Activated T-helper 1 cell treated with anti-CD3 and anti-CD28 coated beads, Interleukin-2, amount 50 U/mL, for 16 hours (primary cell): ENCODE measurements around the gene IRX2.

ENCODE experiments used
- DNase-seq, 2 donors: peaks; one replicate each; pipeline ENCODE4 v3.0.0-alpha.2; 2020; ENCODE audit warnings: low read depth in 1 of 2, low spot score in 1 of 2

IRX2 gene

DNA sequence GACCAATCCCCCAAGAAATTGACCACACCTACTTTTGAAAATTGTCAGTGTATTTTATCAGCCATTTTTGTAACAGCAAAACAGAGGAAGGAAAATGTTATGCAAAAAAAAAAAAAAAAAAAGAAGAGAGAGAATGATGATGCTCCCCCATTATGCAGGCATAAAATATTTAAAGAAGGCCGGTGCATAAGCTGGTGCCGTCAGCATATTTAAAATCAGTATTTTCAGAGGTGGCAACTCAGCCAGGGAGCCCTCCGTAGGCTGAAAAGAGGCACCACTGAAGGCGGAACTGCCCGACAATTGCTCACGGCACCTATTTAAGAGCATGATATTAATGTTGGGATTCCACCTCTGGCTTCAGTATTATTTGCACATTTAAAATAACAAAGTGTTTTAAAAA lies 33.4 kb downstream of the IRX2 start:
- DNase-seq, result no peak

DNA sequence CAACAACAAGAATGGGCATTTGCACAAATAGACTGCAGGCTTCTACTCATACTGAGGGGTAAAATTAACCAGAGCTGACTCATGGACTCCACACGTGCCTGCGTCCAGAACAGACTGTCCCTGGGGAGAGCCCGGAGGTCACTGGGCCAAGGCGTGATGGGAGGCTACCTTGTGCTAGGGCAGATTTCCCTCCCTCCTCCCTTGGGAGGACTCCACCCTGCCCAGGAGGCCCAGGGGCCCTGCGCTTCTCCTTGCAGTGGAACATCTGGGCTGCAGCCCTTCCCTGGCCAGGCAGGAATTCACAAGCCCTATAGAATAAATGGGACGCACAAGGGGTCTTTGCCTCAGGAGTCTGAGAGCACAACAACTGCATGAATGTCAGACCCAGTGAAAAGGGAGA lies 35.6 kb downstream of the IRX2 start:
- no peak for DNase-seq

DNA sequence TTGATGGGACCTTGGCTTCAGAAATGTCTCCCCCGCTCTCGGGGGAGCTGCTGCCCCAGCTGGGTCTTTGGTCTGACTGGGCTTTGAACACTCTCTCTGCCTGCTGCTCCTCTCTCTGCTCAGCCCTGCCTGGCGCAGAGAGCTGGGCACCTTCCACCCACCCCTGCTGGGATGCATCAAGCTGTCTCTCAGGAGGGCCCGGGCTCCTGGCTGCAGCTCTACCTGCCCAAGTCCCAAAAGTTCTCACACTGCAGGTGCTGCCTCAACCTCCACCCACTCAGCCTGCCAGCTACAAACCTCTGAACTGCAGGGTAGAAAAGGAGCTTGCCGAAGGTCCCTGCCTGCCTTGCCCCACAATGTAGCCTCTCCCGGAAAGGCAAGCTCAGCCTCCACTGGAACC lies 36.7 kb downstream of the IRX2 start:
- no peak for DNase-seq

DNA sequence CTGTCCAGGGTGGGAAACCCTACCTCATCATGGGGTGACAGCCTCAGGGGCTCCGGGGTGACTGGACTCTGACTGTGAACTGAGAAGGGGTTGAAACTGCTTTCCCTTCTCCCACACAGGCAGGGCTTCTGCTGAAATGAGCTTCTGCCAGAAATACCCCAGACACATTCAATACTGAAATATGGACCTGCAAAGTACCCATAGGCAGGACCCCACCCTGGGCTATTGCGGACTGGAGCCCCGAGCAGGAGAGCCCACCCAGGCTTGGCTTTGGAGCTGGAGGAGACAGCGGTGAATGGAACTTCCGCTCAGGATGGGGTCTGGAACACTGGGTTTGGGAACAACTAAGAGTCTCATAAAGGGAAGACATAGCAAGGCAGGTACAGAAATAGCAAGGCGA lies 37.5 kb downstream of the IRX2 start:
- DNase-seq, result no peak

DNA sequence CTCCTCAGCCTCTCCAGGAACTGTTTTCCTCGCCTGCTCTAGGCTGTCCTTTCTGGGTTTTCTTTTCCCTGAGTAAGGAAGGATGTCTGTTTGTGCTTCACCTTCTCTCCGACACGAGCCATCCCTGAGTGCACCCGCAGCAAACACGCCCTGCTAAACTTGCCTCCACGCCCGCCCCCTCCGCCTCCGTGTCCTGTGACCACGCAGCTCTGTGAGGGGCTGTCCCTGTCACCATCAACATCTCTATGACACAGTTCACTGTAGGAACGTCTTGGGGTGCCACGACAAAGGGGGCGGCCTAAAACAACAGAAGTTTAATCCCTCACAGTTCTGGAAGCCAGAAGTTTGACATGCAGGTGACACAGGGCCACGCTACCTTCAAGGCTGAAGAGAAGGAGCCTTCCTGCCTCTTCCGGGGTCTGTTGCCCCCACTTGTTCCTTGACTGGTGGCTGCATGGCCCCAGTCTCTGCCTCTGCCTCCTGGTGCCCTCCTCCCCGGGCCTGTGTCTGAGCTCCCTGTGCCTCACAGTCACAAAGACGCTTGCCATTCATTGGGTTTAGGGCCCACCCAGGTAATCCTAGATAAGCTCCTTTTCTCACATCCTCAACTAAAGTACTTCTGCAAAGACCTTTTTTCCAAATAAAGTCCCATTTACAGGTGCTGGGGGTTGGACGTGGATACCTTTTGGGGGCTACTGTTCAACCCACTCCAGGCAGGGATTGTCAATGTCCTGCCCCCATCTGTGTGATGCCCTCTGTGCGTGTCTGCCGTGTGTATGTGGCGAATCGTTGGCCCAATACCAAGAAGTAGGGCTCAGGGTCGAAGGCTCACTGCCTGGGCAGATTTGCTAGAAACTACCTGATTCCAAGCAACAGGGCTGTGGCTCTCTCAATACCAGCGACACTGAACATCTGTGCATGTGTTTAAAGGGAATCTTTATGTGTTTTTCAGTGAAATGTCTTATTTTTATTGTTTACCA lies 39.7 kb downstream of the IRX2 start:
- no peak for DNase-seq

DNA sequence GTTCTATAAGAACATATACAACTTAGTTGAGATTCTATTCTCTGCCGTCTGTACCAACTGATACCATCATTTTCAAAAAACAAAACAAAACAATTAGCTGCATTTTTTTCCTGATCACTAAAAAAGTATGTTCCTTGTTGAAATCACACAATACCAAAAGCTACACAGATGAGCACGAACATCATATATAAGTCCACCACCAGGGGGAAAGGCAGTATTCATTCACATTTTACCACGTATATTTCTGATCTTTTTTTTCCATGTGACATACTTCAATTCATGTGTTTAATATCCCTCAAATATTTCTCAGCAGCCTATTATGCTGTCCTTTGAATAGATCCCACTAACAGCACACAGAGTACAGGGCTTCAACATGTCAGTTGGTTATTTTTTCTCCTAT lies 40.6 kb downstream of the IRX2 start:
- DNase-seq, result no peak

DNA sequence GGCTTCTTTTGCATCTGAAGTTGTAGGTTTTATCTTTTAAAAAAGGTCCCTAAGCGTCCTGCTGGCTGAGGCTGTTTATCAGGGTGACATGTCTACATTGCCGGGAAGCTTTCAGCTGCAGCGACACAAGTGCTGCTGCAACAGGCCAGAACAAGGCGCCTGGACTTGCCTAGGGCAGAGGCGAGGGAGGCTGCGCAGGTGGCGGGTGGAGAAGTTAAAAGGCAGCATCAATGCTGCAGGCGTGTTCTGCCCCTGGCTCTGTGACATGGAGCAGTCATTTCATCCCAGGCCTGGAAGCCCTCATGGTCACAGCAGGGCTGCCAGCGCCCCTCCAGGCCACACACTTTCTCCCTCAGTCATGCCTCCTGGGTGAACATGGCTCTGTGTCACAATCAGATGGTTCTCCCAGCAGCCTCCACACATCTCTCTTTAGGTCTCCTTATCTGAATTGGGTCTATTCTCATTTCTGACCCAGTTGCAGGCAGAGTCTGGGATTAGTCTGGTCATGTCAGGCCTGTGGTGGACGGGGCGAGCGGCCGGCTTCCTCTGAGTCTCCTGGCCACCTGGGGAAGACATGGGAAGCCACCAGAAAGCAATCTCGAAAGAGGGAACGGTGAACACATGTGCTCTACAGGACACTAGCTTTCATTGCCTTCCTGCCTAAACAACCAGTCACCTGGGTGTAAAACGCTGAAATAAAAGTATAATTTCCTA lies 41.3 kb downstream of the IRX2 start:
- DNase-seq, result no peak

DNA sequence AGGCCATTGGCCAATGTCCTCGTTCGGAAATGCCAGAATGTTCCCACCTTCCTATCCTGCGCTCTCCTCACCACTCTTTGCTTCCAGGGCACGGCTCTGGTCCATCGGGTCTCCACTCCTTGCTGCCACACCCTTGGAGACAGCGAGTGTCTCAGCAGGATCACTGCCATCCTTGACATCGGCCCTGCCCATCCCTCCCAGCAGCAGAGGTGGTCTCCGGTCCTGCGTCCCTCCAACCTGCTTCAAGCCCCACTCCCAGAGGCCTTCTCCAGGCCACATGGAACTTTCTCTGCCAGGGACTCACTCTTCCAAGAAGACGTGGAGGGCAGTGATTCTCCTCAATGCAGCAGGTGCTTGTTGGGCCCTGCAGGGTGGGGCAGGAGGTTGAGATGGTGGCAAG lies 42.7 kb downstream of the IRX2 start:
- no peak for DNase-seq

DNA sequence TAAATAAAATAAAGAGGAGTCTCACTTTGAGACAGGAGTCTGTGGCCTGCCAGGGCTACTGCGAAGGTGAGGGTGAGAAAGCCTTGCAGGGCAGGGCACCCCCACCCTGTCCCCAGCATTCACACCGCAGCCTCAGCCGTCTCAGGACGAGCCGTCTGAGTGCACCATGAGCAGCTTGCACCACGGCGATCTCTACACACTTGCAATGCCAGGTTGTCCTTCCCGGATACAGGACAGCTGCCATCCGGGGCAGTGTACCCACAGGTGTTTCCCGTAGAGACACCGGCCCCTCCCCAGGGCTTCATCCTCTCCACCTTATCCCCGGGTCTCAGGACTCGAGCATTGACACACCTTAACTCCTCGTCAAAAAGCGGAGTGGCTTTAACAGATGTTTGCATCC lies 43.3 kb downstream of the IRX2 start:
- no peak for DNase-seq

DNA sequence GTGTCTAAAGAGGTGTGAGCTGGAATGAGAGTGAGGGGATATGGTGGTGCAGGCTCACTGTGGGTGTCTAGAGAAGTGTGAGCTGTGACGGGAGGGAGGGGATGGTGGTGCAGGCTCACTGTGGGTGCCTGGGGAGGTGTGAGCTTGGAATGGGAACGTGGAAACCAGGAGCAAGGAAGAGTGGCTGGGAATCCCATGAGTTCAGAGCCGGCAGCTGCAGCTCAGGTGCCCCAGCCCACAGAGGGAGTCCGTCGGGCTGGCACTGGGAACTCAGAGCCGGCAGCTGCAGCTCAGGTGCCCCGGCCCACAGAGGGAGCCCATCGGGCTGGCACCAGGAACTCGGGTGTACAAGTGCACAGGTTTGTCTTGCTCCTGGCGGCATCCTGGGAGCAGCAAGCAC lies 45.6 kb downstream of the IRX2 start:
- no peak for DNase-seq

DNA sequence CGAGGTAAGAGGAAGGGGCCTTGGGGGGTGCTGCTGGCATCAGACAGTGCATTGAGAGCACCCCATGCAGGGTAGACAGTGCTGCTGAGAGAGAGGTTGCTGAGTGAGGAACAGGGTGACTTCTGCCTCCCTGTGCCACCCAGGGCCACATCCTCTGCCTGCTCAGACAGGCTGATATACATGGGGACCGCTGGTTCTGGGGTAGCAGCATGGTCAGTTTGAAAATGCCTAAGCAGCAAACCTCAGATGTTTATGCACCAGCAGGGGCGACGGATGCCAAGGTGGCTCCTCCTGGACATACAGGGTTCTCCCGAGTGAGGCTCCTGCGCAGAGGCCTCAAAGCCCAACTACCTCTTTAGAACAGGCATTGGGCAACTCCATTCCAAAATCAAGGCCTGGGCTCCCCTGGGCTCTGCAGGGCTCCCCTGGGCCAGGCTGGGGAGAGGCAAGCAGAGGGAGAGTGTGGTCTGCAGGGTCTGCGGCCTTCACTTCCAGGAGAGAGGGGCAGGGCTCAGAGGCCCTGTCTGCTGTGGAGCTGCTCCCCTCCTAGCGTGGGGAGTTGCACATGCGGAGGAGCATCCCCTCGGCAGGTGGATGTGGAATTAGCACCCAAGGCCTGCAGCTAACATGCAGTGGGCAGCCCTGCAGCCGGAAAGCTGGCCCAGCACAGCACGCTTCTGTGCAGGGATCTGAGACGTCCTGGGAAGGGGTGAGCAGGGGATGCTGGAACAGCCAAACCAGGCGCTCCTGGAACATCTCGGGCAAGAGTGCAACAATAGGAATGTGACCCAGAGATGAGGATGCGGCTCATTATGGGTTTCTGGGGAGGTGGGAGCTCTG lies 46.5 kb downstream of the IRX2 start:
- DNase-seq, result no peak

DNA sequence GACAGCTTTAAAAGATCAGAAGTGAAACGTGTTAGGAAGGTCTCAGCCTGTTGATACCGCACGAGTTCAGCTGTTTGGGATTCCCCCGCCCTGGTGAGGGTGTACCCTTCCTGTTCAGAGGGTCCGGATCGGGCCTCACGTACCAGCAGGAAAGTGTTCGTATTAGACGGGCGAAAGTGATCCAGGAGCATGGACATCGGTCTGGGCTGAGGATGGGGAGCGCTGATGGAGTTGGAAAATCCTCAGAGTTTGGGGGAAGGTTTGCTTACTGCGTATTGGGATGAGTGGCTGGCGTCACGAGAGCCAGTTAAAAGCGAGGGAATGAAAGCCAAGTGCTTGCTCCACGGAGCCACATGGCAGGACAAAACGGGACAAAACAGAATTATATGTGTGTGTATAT lies 47.4 kb downstream of the IRX2 start:
- no peak for DNase-seq

DNA sequence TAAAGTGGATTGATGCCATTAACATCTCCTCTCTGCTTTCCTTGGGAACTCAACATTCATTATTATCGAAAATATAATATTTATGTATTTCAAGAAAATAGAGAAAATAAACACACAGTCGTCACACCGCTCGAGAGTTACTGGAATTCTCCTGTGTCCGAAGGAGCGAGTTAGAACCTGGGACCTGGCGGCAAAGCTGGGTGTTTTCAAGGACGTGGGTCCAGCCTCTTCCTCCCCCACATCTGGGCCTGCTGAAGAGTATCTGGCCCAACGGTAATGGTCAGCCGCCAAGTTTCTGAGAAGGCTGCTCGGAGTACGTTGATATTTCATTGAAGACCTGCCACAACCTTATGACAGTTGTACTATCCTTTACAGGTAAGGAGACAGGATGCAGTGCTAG lies 47.9 kb downstream of the IRX2 start:
- no peak for DNase-seq

DNA sequence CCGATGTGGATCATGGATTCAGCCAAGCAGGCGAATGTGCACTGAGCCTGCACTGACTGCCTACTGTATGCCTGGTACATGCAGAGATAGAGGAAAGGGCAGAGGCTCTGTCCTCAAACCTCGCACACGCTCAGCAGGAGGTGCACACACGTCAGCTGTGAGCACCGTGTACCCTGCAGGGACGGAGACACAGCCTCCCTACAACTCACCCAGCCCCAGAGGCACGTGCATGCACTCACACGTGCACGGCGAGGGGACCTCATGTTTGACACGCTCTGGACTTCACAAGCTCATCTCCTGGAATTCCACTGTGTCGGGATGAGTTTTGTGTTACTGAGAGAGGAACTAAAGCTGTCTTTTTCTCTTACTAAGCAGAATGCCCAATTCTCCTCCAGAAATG lies 48.4 kb downstream of the IRX2 start:
- no peak for DNase-seq

DNA sequence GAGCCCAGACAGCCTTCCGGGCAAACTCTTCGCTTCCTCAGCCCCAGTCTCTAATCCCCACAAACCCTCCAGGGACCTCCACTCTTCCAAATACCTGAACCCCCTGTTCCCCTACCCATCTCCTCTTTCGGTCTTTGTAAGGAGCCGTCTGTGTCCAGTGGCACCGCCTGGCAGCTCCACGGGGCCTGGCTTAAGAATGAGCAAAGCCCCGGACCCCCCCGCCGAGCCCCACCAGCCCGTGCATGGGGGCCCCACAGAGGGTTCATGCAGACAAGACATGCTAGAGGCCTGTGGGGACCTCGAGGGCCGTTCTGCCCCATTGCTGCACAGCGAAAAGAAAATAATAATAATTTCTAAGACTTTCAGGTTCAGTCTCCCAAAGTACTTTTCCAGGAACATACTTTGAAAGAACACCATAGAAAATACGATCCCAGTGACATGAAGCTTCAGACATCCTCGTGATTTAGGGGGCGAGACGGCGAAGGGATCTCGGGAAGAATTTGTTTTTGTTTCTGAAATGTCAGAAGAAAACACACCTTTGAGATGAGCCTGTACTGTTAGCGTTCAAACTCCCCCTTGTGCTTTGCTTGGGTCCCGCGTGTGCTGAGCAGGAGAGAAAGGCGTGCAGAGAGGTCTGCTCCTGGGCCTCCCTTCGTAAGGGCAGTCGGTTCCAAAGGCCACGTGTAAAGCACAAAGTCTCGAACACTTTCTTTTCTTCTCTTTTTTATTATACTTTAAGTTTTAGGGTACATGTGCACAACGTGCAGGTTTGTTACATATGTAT lies 49.2 kb downstream of the IRX2 start:
- DNase-seq, result no peak

DNA sequence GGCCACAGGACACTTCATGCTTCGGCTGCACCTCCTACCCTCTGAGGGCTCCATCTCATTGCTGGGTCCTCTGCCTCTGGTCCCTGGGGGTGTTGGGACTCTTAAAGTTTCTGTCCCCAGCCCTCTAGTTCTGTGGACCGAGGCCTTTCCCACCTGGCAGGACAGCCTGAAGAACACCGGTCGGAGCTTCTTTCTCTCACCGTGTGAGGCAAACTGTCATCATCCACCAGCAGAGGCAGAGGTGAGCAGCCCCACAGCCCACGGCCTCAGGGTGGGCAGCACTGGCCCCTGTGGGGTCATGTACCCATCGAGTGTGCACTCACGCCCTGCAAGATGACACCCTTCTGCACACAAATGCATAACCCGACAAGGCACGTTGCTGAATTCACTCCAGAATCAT lies 49.9 kb downstream of the IRX2 start:
- no peak for DNase-seq

DNA sequence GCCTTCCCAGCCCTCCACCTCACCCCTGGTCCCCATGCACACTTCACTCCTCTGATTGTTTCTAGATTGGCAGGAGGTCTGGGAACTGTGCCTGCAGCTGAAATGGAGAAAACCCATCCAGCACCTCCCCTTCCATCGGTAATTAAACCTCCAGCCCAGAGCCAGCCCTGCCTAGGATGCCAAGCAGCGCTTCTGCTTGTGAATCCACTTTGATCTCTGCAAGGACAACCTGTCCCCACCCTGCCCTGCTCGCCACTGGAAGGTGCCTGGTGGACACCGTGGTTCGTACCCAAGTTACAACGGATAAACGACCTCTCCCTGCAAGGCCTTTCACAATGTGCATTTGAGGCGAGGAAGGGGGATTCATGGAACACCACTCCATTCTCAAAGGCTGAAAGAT lies 50.6 kb downstream of the IRX2 start:
- no peak for DNase-seq

DNA sequence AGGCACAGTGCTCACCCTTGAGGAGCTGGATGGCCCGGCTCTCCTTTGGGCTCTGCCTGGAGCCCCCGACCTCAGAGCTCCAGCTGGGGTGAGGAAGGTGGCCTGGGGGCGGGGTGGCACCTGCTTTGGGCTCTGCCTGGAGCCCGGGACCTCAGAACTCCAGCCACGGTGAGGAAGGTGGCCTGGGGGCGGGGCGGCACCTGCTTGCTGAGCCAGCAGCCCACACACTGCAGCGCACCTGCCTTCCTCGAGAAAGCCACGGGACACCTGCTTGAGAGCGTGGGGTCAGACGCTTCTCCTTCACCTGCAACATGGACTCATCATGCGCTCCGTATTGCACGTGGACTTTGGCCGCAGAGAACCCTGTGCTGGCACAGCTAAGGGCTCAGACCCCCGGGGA lies 51.8 kb downstream of the IRX2 start:
- DNase-seq, result no peak

DNA sequence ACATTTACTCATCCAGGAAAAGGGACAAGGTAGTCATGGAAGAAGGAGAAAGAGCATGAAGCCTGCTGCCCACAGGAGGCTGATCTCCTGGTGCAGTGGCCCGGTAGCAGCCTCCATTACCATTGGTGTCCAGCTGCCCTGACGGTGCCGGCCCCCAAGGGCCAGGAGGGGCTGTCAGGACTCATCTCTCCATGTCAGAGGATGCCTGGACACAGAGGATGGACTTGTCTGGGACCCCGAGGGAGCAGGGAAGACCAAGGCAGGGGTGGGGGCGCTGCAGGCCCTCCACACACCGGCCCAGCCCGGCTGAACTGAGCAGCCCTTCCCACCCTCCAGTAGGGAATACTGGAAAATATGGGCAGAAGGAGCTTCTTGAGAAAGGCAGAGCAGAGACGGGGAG lies 52.2 kb downstream of the IRX2 start:
- no peak for DNase-seq

DNA sequence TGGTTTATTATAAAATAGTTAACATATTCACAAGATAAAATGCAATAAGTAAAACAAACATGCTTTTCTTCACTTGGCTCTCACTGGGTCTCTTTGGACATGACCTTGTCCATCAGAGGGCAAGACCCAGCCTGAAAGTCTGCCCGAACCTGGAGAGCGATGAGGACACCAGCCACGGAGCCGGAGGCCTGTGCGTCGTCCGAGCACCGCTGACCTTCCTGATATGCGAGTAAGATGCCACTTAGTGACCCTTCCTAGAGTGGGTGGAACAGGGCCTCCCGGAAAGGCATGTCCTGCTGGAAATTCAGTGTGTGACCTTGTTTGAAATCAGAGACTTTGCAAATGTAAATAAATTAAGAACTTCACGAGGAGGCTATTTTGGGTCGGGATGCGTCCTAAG lies 52.9 kb downstream of the IRX2 start:
- no peak for DNase-seq
